ENCODE measurements around the gene RDH8. TPM values are rescaled to one million over a fixed set of nuclear protein-coding genes. Genes with fewer than 3 reads are reported as not detected.
"Not testable (repeated sequence)": the region's sequence is repeated elsewhere in the genome, so short reads cannot be mapped to it uniquely, and the experiment has no call there.

Gene RDH8
- total RNA-seq, 4 donors from 2014 or later: not detected

DNA sequence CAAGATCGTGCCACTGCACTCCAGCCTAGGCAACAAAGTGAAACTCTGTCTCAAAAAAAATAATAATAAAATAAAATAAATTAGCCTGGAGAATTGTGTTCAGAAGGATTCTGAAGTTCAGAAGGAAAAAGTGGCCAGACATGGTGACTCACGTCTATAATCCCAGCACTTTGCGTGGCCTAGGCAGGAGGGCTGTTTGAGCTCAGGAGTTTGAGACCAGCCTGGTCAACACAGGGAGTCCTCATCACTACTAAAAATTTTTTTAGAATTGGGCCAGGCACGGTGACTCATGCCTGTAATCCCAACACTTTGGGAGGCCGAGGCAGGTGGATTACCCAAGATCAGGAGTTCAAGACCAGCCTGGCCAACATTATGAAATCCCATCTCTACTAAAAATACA is 6.0 kb downstream of the RDH8 start:
- DNase-seq: no peak
- no peaks in the 10 kb centered on the region for H3K9me3 ChIP-seq
- ATAC-seq: no peak
- H3K27ac ChIP-seq: no peak overlapping the region
- H3K27me3 ChIP-seq: no peaks in the 10 kb centered on the region
- intact Hi-C loops (cut with DNase I; ENCODE audit: low total_unique reads): no loop called here
- H3K4me1 ChIP-seq: no peaks in the 10 kb centered on the region
- H3K36me3 ChIP-seq: no peaks in the 10 kb centered on the region
- no peak overlapping the region for H3K4me3 ChIP-seq
- in situ Hi-C loops (cut with MboI; ENCODE audit: low sequenced_read_pairs in 4 of 4): no loop called here
- no peak for TF ChIP-seq POLR2A (IDR thresholded peaks at IDR 0.05)
- TF ChIP-seq, protein P1, sequence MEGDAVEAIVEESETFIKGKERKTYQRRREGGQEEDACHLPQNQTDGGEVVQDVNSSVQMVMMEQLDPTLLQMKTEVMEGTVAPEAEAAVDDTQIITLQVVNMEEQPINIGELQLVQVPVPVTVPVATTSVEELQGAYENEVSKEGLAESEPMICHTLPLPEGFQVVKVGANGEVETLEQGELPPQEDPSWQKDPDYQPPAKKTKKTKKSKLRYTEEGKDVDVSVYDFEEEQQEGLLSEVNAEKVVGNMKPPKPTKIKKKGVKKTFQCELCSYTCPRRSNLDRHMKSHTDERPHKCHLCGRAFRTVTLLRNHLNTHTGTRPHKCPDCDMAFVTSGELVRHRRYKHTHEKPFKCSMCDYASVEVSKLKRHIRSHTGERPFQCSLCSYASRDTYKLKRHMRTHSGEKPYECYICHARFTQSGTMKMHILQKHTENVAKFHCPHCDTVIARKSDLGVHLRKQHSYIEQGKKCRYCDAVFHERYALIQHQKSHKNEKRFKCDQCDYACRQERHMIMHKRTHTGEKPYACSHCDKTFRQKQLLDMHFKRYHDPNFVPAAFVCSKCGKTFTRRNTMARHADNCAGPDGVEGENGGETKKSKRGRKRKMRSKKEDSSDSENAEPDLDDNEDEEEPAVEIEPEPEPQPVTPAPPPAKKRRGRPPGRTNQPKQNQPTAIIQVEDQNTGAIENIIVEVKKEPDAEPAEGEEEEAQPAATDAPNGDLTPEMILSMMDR (IDR thresholded peaks at IDR 0.05 in 4 of 5, conservative IDR thresholded peaks at IDR 0.05 in 1 of 5): no peak

DNA sequence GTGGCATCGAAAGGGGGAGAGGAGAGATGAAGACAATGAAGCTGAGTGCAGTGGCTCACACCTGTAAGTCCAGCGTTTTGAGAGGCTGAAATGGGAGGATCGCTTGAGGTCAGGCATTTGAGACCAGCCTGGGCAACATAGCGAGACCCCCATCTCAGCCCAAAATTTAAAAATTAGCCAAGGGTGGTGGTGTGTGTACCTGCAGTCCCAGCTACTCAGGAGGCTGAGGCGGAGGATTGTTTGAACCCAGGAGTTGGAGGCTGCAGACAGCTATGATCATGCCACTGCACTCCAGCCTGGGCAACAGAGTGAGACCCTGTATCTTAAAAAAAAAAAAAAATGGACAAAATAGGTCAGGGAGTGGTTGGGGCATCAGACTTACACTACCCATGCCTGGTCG is 7.6 kb downstream of the RDH8 start:
- ATAC-seq: no peak
- in situ Hi-C loops (cut with MboI; ENCODE audit: low sequenced_read_pairs in 4 of 4): loop anchor here in 1 of 4 donors (10.0 kb wide), 1 partner anchor 76 kb away; no protein-coding TSS in a partner anchor
- intact Hi-C loops (cut with DNase I; ENCODE audit: low total_unique reads): no loop called here

DNA sequence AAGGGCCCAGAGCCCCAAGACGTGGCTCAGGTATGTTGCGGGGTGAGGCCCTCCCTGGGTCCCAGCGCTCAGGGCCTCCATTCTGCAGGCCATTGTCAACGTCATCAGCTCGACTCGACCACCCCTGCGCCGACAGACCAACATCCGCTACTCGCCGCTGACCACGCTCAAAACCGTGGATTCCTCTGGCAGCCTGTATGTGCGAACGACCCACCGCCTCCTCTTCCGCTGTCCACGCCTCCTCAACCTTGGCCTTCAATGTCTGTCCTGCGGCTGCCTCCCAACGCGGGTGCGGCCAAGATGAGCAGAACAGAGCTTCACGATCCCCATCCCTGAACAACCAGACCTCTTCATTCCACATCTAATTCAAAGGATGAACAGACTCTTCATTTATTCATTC is 8.2 kb downstream of the RDH8 start:
- H3K9me3 ChIP-seq: no peaks in the 10 kb centered on the region
- H3K4me3 ChIP-seq: no peak overlapping the region
- no peaks in the 10 kb centered on the region for H3K27me3 ChIP-seq
- ATAC-seq: no peak
- TF ChIP-seq, protein P1 (IDR thresholded peaks at IDR 0.05 in 4 of 5, conservative IDR thresholded peaks at IDR 0.05 in 1 of 5): no peak
- no peak for TF ChIP-seq POLR2A (IDR thresholded peaks at IDR 0.05)
- H3K4me1 ChIP-seq: no peaks in the 10 kb centered on the region
- no peaks in the 10 kb centered on the region for H3K36me3 ChIP-seq
- no peak overlapping the region for H3K27ac ChIP-seq
- in situ Hi-C loops (cut with MboI; ENCODE audit: low sequenced_read_pairs in 4 of 4): loop anchor here in 1 of 4 donors (10.0 kb wide), 1 partner anchor 77 kb away; no protein-coding TSS in a partner anchor
- DNase-seq: no peak
- intact Hi-C loops (cut with DNase I; ENCODE audit: low total_unique reads): no loop called here

More for the DNA sequence above, 7.6 kb downstream of the RDH8 start:
- TF ChIP-seq, protein P1 (IDR thresholded peaks at IDR 0.05 in 4 of 5, conservative IDR thresholded peaks at IDR 0.05 in 1 of 5): no peak
- no peak for TF ChIP-seq POLR2A (IDR thresholded peaks at IDR 0.05)
- Histone ChIP-seq H3K9me3 (no peaks in the 10 kb centered on the region), H3K4me1 (no peaks in the 10 kb centered on the region), H3K36me3 (no peaks in the 10 kb centered on the region), H3K27me3 (no peaks in the 10 kb centered on the region), H3K4me3 (no peak overlapping the region), H3K27ac (no peak overlapping the region)
- DNase-seq: no peak

GRCh38 chr19:10021863-10022262 is 8.6 kb downstream of the RDH8 start:
- in situ Hi-C loops (cut with MboI; ENCODE audit: low sequenced_read_pairs in 4 of 4): loop anchor here in 1 of 4 donors (10.0 kb wide), 1 partner anchor 77 kb away; no protein-coding TSS in a partner anchor
- no peak overlapping the region for H3K27ac ChIP-seq
- H3K4me1 ChIP-seq: no peaks in the 10 kb centered on the region
- H3K9me3 ChIP-seq: no peaks in the 10 kb centered on the region
- intact Hi-C loops (cut with DNase I; ENCODE audit: low total_unique reads): no loop called here
- H3K36me3 ChIP-seq: no peaks in the 10 kb centered on the region
- TF ChIP-seq, protein P1 (IDR thresholded peaks at IDR 0.05 in 4 of 5, conservative IDR thresholded peaks at IDR 0.05 in 1 of 5): no peak
- no peak for TF ChIP-seq POLR2A (IDR thresholded peaks at IDR 0.05)
- no peak overlapping the region for H3K4me3 ChIP-seq
- ATAC-seq: no peak
- DNase-seq: no peak
- H3K27me3 ChIP-seq: no peaks in the 10 kb centered on the region

GRCh38 chr19:10023096-10023495 is 9.8 kb downstream of the RDH8 start:
- in situ Hi-C loops (cut with MboI; ENCODE audit: low sequenced_read_pairs in 4 of 4): loop anchor here in 1 of 4 donors (10.0 kb wide), 1 partner anchor 78 kb away; no protein-coding TSS in a partner anchor
- H3K27ac ChIP-seq; H3K4me1 ChIP-seq; ATAC-seq; H3K9me3 ChIP-seq; DNase-seq; H3K27me3 ChIP-seq; H3K36me3 ChIP-seq; intact Hi-C loops (cut with DNase I; ENCODE audit: low total_unique reads); H3K4me3 ChIP-seq: not testable (repeated sequence)

Data from gastrocnemius medialis (tissue), 4 donors.